Pancreas (tissue), 10 donors: Measurements from ENCODE around the gene ADSS2. TPM values are rescaled to one million over a fixed set of nuclear protein-coding genes. Genes with fewer than 3 reads are reported as not detected.
"Not testable (repeated sequence)": the region's sequence is repeated elsewhere in the genome, so short reads cannot be mapped to it uniquely, and the experiment has no call there.

Experiments
- ATAC-seq, 4 donors: fragments of 200-7000 bp; cut with Tn5 transposase; one replicate each; pipeline versions ENCODE4 v1.8.0 to v1.9.1; 2020; ENCODE audit warnings: mild to moderate bottlenecking in 4 of 4, moderate library complexity in 4 of 4
- DNase-seq, 6 donors: peaks; one replicate each; pipeline ENCODE4 v3.0.0-alpha.2; 2020
- FAIRE-seq: peaks from 2 replicates; lab custom pipeline; 2012; peaks lifted over from hg19 to GRCh38; lab: Jason Lieb, UNC
- H3K27ac ChIP-seq, 4 donors: fragments of 200-600 bp; sonication (generic); 1 replicate in 3 of 4; 2 replicates in 1 of 4; pipeline versions ENCODE4 v1.5.0 to v1.8.0; 2020
- H3K27me3 ChIP-seq, 4 donors: fragments of 200-600 bp; one replicate each; pipeline ENCODE4 v1.8.0; 2021
- H3K36me3 ChIP-seq, 3 donors: fragments of 200-600 bp; sonication (generic) in 1 of 3; one replicate each; pipeline versions ENCODE4 v1.5.0 to v1.8.0; 2020 to 2021
- H3K4me1 ChIP-seq, 3 donors: fragments of 200-600 bp; one replicate each; pipeline ENCODE4 v1.8.0; 2021
- H3K4me3 ChIP-seq, 4 donors: fragments of 200-600 bp; sonication (generic) in 2 of 4; one replicate each; pipeline versions ENCODE4 v1.5.0 to v1.8.0; 2020 to 2021
- H3K9me3 ChIP-seq, 4 donors: fragments of 200-600 bp; one replicate each; pipeline ENCODE4 v1.8.0; 2021
- CTCF ChIP-seq, 4 donors: fragments of 200-600 bp; sonication (generic) in 3 of 4; IDR thresholded peaks; one replicate each; pipeline versions ENCODE4 v1.5.0 to v1.8.0; 2021; ENCODE audit warnings: antibody characterized with exemption in 4 of 4
- WGBS, 2 donors: extraction: QIAGEN DNeasy Blood & Tissue Kit; methylation state at CpG; one replicate each; pipeline ENCODE4 v1.1.7; 2013; 5-methylcytosine and 5-hydroxymethylcytosine counted together
- intact Hi-C, 3 donors: fragments of 100-400 bp; cut with DNase I; formaldehyde crosslinking; loops; one replicate each; pipeline versions ENCODE4 v1.11.1 to v1.14.2; 2022
- polyA plus RNA-seq, 2 donors: library from polyadenylated mRNA; stranded (reverse); fragments of 200-250 nt; gene quantifications; one replicate each; pipeline ENCODE4 v1.2.3, GENCODE V29; 2013
- total RNA-seq, 6 donors: library from RNA; stranded (reverse); fragmentation: NEBNext Ultra II Directional in 4 of 6; extraction: Animal tissue kit (Norgen Biotek cat#: 25700) in 4 of 6; gene quantifications; one replicate each; pipeline versions ENCODE4 v1.2.1 to v1.2.4, GENCODE V29; 2021 to 2023
- donor health status: healthy with polysubstance abuse.
- donor health status: DM: no; HTN: no; CAD: no; lungs with moderate emphysema.
- donor health status: DM: no; HTN: no; CAD: no.
- donor health status: control.
- donor health status: control.
- donor health status: Bipolar disorder and iron deficiency.
- donor health status: DM: yes; HTN: yes; CAD: no.
- donor health status: DM: no; HTN: no; CAD: no.
- donor health status: DM: no; HTN: no; CAD: no.
- donor health status: DM: yes; HTN: yes; CAD: no.

Gene ADSS2
- total and polyA plus RNA-seq, 8 donors: 8.6 to 21.9 (median 14.5) TPM

DNA sequence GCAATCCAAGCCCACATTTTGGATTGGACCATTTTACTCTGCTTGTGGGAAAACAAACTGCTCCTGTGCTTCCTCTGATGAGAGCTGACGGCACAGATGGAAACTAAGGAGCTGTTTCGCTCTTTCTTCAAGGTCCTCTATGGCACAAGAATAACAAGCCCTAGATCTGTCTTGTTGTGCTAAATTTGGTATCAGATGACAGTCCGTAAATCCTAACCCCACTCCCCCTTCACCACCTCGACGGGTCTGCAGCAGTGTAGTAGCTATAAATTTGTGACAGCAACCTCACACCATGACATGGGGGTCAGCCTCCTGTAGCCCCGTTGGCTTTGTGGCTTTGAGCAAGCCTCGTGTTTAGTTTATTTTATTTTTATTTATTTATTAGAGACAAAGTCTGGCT is 85.9 kb downstream of the ADSS2 start:
- FAIRE-seq (no peak), ATAC-seq (no peak), DNase-seq (no peak)
- H3K4me1 ChIP-seq: no peaks in the 10 kb centered on the region
- no peak overlapping the region for H3K27ac ChIP-seq
- no peaks in the 10 kb centered on the region for H3K36me3 ChIP-seq
- intact Hi-C loops: no loop called here
- no peaks in the 10 kb centered on the region for H3K27me3 ChIP-seq
- H3K9me3 ChIP-seq: no peaks in the 10 kb centered on the region
- TF ChIP-seq CTCF (IDR thresholded peaks at IDR 0.05): no peak
- H3K4me3 ChIP-seq: no peak overlapping the region
- WGBS, 2 donors: 78 to 84% methylated on average over 7 of the region's 7 CpGs

GRCh38 chr1:244365262-244365661 is 86.4 kb downstream of the ADSS2 start:
- H3K9me3 ChIP-seq, H3K27ac ChIP-seq, H3K4me3 ChIP-seq, H3K4me1 ChIP-seq, FAIRE-seq, H3K36me3 ChIP-seq, intact Hi-C loops, ATAC-seq, DNase-seq, H3K27me3 ChIP-seq: not testable (repeated sequence)
- WGBS, 2 donors: 78 to 94% methylated on average over 6 of the region's 6 CpGs

GRCh38 chr1:244362476-244362875 is 89.2 kb downstream of the ADSS2 start:
- no peak for FAIRE-seq
- H3K36me3 ChIP-seq: no peaks in the 10 kb centered on the region
- no peak for DNase-seq
- no peaks in the 10 kb centered on the region for H3K4me1 ChIP-seq
- TF ChIP-seq CTCF (IDR thresholded peaks at IDR 0.05): no peak
- no peak for ATAC-seq
- no peak overlapping the region for H3K4me3 ChIP-seq
- H3K9me3 ChIP-seq: no peaks in the 10 kb centered on the region
- H3K27me3 ChIP-seq: no peaks in the 10 kb centered on the region
- intact Hi-C loops: no loop called here
- no peak overlapping the region for H3K27ac ChIP-seq
- 67 to 72% methylated on average over 3 of the region's 3 CpGs for WGBS, 2 donors

DNA sequence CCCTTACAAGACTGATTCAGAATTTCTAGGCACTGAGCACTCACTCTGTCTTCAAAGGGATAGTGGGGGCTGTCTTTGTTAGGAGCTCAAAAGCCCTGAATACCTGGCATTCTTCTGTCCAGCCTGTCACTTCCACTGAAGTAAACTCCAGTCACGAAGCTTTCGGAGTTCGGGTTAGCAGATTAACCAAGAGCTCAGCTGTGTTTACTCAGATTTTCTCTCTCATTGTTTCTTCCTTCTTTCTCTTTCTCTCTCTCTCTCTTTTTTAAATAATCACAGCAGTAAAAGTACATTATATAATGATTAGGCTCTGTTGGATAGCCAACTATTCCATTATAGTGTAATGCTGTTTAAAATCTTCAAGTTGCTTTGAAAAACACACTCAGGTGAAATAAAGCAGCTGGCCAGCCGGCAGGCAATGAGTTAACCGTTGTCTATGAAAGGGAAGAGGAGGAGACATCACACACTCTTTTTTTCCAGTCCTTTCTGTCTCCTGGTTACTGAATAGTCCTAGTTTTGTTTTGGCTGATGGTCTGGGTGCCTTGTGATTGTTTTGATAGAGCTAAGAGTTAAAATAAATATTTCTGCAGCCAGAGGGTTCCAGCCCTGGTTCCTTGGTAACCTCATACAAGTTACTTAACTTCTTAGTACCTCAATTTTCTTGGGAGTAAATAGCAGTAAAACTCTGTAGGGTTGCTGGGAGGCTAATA is 89.8 kb downstream of the ADSS2 start:
- TF ChIP-seq CTCF (IDR thresholded peaks at IDR 0.05): no peak

More for the DNA sequence above, 89.8 kb downstream of the ADSS2 start:
- no peaks in the 10 kb centered on the region for H3K36me3 ChIP-seq
- 20 to 22% methylated on average over 5 of the region's 5 CpGs for WGBS, 2 donors
- no peak for FAIRE-seq
- no peak overlapping the region for H3K4me3 ChIP-seq
- no peaks in the 10 kb centered on the region for H3K4me1 ChIP-seq
- intact Hi-C loops: no loop called here
- peak in 2 of 4 donors; percentile 26 to 47 for ATAC-seq
- H3K27ac ChIP-seq: peak overlapping the region in 1 of 4 donors; percentile 23
- DNase-seq: no peak
- no peaks in the 10 kb centered on the region for H3K9me3 ChIP-seq
- no peaks in the 10 kb centered on the region for H3K27me3 ChIP-seq

Other genes with a start within 250 kb of the ADSS2 start
- gene CATSPERE, start 9.4 kb upstream of the ADSS2 start, total RNA-seq: 1 to 10 TPM in 1 of 6 donors, under 1 TPM in 5; 0.19 to 1.2 (median 0.60) TPM
- gene CATSPERE, start 9.4 kb upstream of the ADSS2 start, polyA plus RNA-seq: under 1 TPM; 0.46 to 0.68 TPM
- 10 to 100 TPM in 1 of 6 donors, 1 to 10 TPM in 5; 4.9 to 13.2 (median 8.1) TPM for gene DESI2, start 201.2 kb upstream of the ADSS2 start, total RNA-seq
- gene DESI2, start 201.2 kb upstream of the ADSS2 start, polyA plus RNA-seq: 1 to 10 TPM; 5.1 to 5.3 TPM